SH-SY5Y (cell line): ENCODE results near the gene THSD7A.

Source experiments
- GATA2 ChIP-seq: IDR thresholded peaks from 2 replicates; pipeline ENCODE4 v1.6.1; 2011; ENCODE audit warnings: mild to moderate bottlenecking, low read depth, low read length
- GATA3 ChIP-seq: IDR thresholded peaks from 2 replicates; pipeline ENCODE4 v1.6.1; 2011; ENCODE audit warnings: low read depth, mild to moderate bottlenecking, low read length, moderate library complexity

The THSD7A gene

GRCh38 chr7:11473220-11473619 is 358.8 kb downstream of the THSD7A start:
- TF ChIP-seq GATA3: no peak
- TF ChIP-seq GATA2: no peak

- TF ChIP-seq GATA3 (no peak), GATA2 (no peak)
These were observed 359.4 kb downstream of the THSD7A start for GRCh38 chr7:11472646-11473045.

GRCh38 chr7:11471255-11471654 is 360.7 kb downstream of the THSD7A start:
- TF ChIP-seq GATA3 (no peak), GATA2 (no peak)

GRCh38 chr7:11469028-11469745 is 362.8 kb downstream of the THSD7A start:
- TF ChIP-seq GATA2 (no peak), GATA3 (no peak)

- TF ChIP-seq GATA3: no peak
- no peak for TF ChIP-seq GATA2
These were observed 365.4 kb downstream of the THSD7A start for GRCh38 chr7:11466517-11467105.

- TF ChIP-seq GATA3: no peak
- TF ChIP-seq GATA2: no peak
These were observed 367.4 kb downstream of the THSD7A start for GRCh38 chr7:11464624-11465023.

- no peak for TF ChIP-seq GATA2
- TF ChIP-seq GATA3: no peak
These were observed 370.1 kb downstream of the THSD7A start for GRCh38 chr7:11461946-11462345.

GRCh38 chr7:11458736-11459483 is 373.1 kb downstream of the THSD7A start:
- no peak for TF ChIP-seq GATA3
- no peak for TF ChIP-seq GATA2

GRCh38 chr7:11457419-11457818 is 374.6 kb downstream of the THSD7A start:
- TF ChIP-seq GATA3: peak; percentile 71
- TF ChIP-seq GATA2: peak; percentile 70; the same call in 1 of the 2 replicates

- no peak for TF ChIP-seq GATA2
- no peak for TF ChIP-seq GATA3
These were observed 375.4 kb downstream of the THSD7A start for GRCh38 chr7:11456574-11456973.

- no peak for TF ChIP-seq GATA2
- TF ChIP-seq GATA3: no peak
These were observed 379.5 kb downstream of the THSD7A start for GRCh38 chr7:11452476-11452875.

- TF ChIP-seq GATA2: no peak
- TF ChIP-seq GATA3: no peak
These were observed 381.7 kb downstream of the THSD7A start for GRCh38 chr7:11450281-11450680.

GRCh38 chr7:11449316-11449715 is 382.7 kb downstream of the THSD7A start:
- TF ChIP-seq GATA3 (no peak), GATA2 (no peak)

GRCh38 chr7:11448323-11448722 is 383.7 kb downstream of the THSD7A start:
- TF ChIP-seq GATA2 (no peak), GATA3 (no peak)

- TF ChIP-seq GATA2: no peak
- TF ChIP-seq GATA3: no peak
These were observed 384.9 kb downstream of the THSD7A start for GRCh38 chr7:11447106-11447505.
